ENCODE data around the gene TTC23L.

The TTC23L gene

DNA sequence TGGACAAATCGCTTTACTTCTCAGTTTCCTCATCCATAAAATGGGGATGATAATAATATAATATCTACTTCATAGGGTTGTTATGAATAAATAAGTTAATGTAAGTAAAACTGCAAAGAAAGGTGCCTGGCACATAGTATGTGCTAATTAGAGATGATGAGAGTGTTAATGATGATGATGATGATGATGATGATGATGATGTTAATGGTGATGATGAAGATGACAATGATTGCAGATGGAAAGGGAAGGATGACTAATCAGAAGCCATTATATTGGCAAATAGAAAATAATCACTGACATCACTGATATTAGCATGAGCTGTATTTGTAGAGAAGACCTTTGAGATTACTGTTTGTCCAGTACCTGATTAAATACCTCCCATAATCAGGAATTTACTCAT lies 55.8 kb downstream of the TTC23L start:
- in situ Hi-C loops (cut with HindIII; ENCODE audit: low sequenced_read_pairs) = loop anchor here (25.0 kb wide), 1 partner anchor 407 kb away; no protein-coding TSS in a partner anchor
- H3K4me3 ChIP-seq (ENCODE audit: low read depth, low read length) = no peak overlapping the region
- TF ChIP-seq, protein P1, sequence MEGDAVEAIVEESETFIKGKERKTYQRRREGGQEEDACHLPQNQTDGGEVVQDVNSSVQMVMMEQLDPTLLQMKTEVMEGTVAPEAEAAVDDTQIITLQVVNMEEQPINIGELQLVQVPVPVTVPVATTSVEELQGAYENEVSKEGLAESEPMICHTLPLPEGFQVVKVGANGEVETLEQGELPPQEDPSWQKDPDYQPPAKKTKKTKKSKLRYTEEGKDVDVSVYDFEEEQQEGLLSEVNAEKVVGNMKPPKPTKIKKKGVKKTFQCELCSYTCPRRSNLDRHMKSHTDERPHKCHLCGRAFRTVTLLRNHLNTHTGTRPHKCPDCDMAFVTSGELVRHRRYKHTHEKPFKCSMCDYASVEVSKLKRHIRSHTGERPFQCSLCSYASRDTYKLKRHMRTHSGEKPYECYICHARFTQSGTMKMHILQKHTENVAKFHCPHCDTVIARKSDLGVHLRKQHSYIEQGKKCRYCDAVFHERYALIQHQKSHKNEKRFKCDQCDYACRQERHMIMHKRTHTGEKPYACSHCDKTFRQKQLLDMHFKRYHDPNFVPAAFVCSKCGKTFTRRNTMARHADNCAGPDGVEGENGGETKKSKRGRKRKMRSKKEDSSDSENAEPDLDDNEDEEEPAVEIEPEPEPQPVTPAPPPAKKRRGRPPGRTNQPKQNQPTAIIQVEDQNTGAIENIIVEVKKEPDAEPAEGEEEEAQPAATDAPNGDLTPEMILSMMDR (IDR thresholded peaks at IDR 0.05; ENCODE audit: low read depth, low read length, missing control alignments) = no peak
- no peak for DNase-seq (ENCODE audit: low read depth)

- in situ Hi-C loops (cut with HindIII; ENCODE audit: low sequenced_read_pairs) = loop anchor here (25.0 kb wide), 1 partner anchor 409 kb away; no protein-coding TSS in a partner anchor
- TF ChIP-seq, protein P1 (IDR thresholded peaks at IDR 0.05; ENCODE audit: low read depth, low read length, missing control alignments) = no peak
- no peak overlapping the region for H3K4me3 ChIP-seq (ENCODE audit: low read depth, low read length)
- DNase-seq (ENCODE audit: low read depth) = no peak
Measured at GRCh38 chr5:34895641-34896419, 56.9 kb downstream of the TTC23L start.

- TF ChIP-seq, protein P1 (IDR thresholded peaks at IDR 0.05; ENCODE audit: low read depth, low read length, missing control alignments) = no peak
- in situ Hi-C loops (cut with HindIII; ENCODE audit: low sequenced_read_pairs) = loop anchor here (25.0 kb wide), 1 partner anchor 410 kb away; no protein-coding TSS in a partner anchor
- no peak overlapping the region for H3K4me3 ChIP-seq (ENCODE audit: low read depth, low read length)
- DNase-seq (ENCODE audit: low read depth) = no peak
Measured at GRCh38 chr5:34897646-34898045, 58.7 kb downstream of the TTC23L start.

DNA sequence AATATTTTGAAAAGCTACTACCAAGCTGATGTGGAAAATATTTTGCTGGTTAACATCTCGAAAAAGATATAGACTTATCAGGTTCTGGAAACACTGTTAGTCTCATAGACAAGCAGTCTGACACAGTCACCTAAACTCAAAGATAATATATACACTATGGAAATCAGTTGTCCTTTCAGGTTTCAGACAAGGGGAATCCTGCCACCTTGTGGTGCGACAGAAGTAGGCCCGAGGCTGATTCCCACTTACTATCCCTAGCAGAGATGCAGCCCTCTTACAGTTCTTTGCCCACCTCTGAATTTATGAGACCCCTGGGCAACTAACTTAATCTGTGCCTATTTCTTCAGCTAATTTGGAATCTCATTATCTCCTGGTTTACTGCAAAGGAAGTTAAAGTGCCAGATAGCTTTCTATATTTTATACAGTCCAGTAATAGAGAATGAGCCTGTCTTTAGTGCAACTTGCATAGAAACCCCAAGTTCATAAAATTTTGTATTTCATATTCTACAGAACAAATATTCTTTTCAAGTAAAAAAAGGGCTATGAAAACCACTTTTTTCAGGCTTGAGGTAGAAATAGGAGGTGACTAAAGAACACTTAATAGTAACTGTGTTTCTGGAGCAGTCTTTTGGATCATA lies 59.4 kb downstream of the TTC23L start:
- H3K4me3 ChIP-seq (ENCODE audit: low read depth, low read length) = no peak overlapping the region
- peak; percentile 65 for DNase-seq (ENCODE audit: low read depth)
- TF ChIP-seq, protein P1 (IDR thresholded peaks at IDR 0.05; ENCODE audit: low read depth, low read length, missing control alignments) = peak; percentile 91
- in situ Hi-C loops (cut with HindIII; ENCODE audit: low sequenced_read_pairs) = loop anchor here (25.0 kb wide), 1 partner anchor 411 kb away; no protein-coding TSS in a partner anchor

DNA sequence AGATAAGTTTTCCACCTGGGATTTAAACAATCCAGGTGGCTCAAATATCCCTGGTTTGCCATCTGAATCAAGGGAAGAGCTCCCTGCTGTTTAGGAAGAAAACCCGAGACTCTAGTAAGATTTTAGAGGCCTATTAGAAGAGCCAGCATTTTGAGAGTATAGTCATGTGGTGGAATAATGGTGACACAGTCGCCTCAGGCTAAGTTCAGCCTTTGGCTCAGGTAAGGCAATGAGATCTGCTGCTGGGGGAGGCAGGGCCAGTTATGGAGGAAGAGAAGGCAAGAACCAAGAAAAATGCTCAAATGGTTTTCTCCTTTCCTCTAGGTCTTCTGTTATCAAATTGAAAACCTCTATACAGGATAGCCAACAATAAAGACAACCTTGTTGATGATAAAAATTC lies 60.1 kb downstream of the TTC23L start:
- TF ChIP-seq, protein P1 (IDR thresholded peaks at IDR 0.05; ENCODE audit: low read depth, low read length, missing control alignments) = no peak
- no peak overlapping the region for H3K4me3 ChIP-seq (ENCODE audit: low read depth, low read length)
- DNase-seq (ENCODE audit: low read depth) = no peak
- in situ Hi-C loops (cut with HindIII; ENCODE audit: low sequenced_read_pairs) = loop anchor here (25.0 kb wide), 1 partner anchor 412 kb away; no protein-coding TSS in a partner anchor

GRCh38 chr5:34900652-34901051 lies 61.7 kb downstream of the TTC23L start:
- H3K4me3 ChIP-seq (ENCODE audit: low read depth, low read length) = no peak overlapping the region
- DNase-seq (ENCODE audit: low read depth) = no peak

More at GRCh38 chr5:34900652-34901051, 61.7 kb downstream of the TTC23L start:
- in situ Hi-C loops (cut with HindIII; ENCODE audit: low sequenced_read_pairs) = no loop called here
- TF ChIP-seq, protein P1 (IDR thresholded peaks at IDR 0.05; ENCODE audit: low read depth, low read length, missing control alignments) = no peak
